CD4-positive, alpha-beta T cell (primary cell): ENCODE data around the gene C7orf33. TPM values are rescaled to one million over a fixed set of nuclear protein-coding genes. Genes with fewer than 3 reads are reported as not detected.

Experiments used
- ATAC-seq: fragments of 200-7000 bp; cut with Tn5 transposase; one replicate; pipeline ENCODE4 v1.10.0; 2022; ENCODE audit warnings: mild to moderate bottlenecking; ENCODE audit not compliant: poor library complexity
- CTCF ChIA-PET: fragments of 350-600 bp; sonication (Branson Sonifier 250); formaldehyde crosslinking; loops from one replicate; lab custom pipeline; 2021; ENCODE audit warnings: antibody characterized with exemption, inconsistent platforms; lab: Charles Lee
- POLR2A ChIA-PET: fragments of 350-600 bp; sonication (Branson Sonifier 250); formaldehyde crosslinking; loops from one replicate; lab custom pipeline; 2021; ENCODE audit warnings: antibody characterized with exemption, inconsistent platforms; lab: Charles Lee
- DNase-seq, 14 experiments: peaks; one replicate each; pipeline ENCODE4 v3.0.0-alpha.2; 2013 to 2020; ENCODE audit warnings: mixed read lengths in 2 of 14
- H3K27ac ChIP-seq, 2 donors: one replicate each; pipeline versions ENCODE4 v1.5.1 to v1.7.0; 2013; ENCODE audit warnings: low read length in 2 of 2, low read depth in 1 of 2, mild to moderate bottlenecking in 1 of 2
- H3K27me3 ChIP-seq, 2 experiments: 1 replicate in 1 of 2; 2 replicates in 1 of 2; pipeline versions ENCODE4 v1.6.1 to v1.7.0; 2013; ENCODE audit warnings: low read length in 2 of 2, control low read depth in 1 of 2, mild to moderate bottlenecking in 1 of 2, moderate library complexity in 1 of 2; ENCODE audit not compliant: insufficient read depth in 2 of 2, control insufficient read depth in 1 of 2
- H3K36me3 ChIP-seq: one replicate; pipeline ENCODE4 v1.6.1; 2013; ENCODE audit warnings: low read length, control low read depth; ENCODE audit not compliant: insufficient read depth
- H3K4me1 ChIP-seq: one replicate; pipeline ENCODE4 v1.6.1; 2013; ENCODE audit warnings: low read length, control low read depth; ENCODE audit not compliant: insufficient read depth
- H3K4me3 ChIP-seq: one replicate; pipeline ENCODE4 v1.5.1; 2013; ENCODE audit warnings: mild to moderate bottlenecking, low read length, moderate library complexity
- H3K9me3 ChIP-seq, 2 experiments: 1 replicate in 1 of 2; 2 replicates in 1 of 2; pipeline versions ENCODE4 v1.6.1 to v1.7.0; 2013; ENCODE audit warnings: low read length in 2 of 2, mild to moderate bottlenecking in 2 of 2, control low read depth in 1 of 2, moderate library complexity in 1 of 2; ENCODE audit not compliant: control insufficient read depth in 1 of 2, insufficient read depth in 1 of 2
- H3K27ac Mint-ChIP-seq: one replicate; pipeline ENCODE4 v1.8.0; 2020; ENCODE audit warnings: mixed read lengths
- H3K27me3 Mint-ChIP-seq: one replicate; pipeline ENCODE4 v1.8.0; 2021; ENCODE audit warnings: mixed read lengths
- H3K36me3 Mint-ChIP-seq: one replicate; pipeline ENCODE4 v1.8.0; 2021; ENCODE audit warnings: low read depth, mixed read lengths
- H3K4me1 Mint-ChIP-seq: one replicate; pipeline ENCODE4 v1.8.0; 2021; ENCODE audit warnings: low read depth, mixed read lengths
- H3K4me3 Mint-ChIP-seq: one replicate; pipeline ENCODE4 v1.8.0; 2020; ENCODE audit warnings: mild to moderate bottlenecking, mixed read lengths
- H3K9me3 Mint-ChIP-seq: one replicate; pipeline ENCODE4 v1.8.0; 2020; ENCODE audit warnings: mixed read lengths
- intact Hi-C, 2 experiments: fragments of 100-400 bp; cut with DNase I in 1 of 2; cut with micrococcal nuclease in 1 of 2; formaldehyde crosslinking; loops; one replicate each; pipeline versions ENCODE4 v1.15.1 to v1.9.0; 2023 to 2025; cut with DNase I, micrococcal nuclease
- total RNA-seq, 174 experiments: library from RNA in 2 of 174; stranded (reverse) in 2 of 174; gene quantifications; one replicate each; pipeline ENCODE4 v1.2.3 and lab custom pipeline; 2021 to 2026
- TF ChIP-seq, protein P1 (sequence below): fragments of 200-600 bp; IDR thresholded peaks from one replicate; pipeline ENCODE4 v1.8.0; 2022; ENCODE audit warnings: antibody characterized with exemption, mild to moderate bottlenecking

Gene C7orf33
- total RNA-seq, 2 experiments from 2014 or later, result not detected

DNA sequence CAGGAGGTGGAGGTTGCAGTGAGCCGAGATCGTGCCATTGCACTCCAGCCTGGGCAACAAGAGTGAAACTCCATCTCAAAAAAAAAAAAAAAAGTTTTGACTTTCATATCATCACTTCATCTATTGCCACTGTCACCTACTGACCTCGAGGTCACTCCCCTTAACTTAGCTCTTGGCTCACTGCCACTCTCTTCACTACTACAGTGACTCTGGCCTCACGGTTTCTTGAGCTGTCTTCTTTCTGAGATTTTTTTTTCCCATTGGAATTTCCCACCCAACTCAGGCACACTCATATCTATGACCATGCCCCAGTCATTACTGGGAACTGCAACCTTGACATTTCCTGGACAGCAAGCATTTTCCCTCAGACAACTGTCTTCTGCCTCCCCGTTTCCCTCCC, 42.6 kb upstream of the C7orf33 start:
- no peaks in the 10 kb centered on the region for H3K27me3 Mint-ChIP-seq

DNA sequence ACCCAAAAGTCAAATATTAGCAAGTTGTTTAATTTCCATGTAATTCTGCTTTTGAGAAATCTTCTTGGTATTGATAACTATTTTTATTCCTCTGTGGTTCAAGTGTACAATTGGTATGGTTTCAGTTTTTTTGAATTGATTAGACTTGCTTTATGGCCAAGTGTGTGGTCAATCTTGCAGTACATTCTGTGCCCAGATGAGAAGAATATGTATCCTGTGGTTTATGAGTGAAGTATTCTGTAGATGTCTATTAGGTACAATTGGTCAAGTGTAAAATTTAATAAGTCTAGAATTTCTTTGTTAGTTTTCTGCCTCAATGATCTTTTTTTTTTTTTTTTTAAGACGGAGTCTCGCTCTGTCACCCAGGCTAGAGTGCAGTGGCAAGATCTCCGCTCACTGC, 36.6 kb upstream of the C7orf33 start:
- Mint-ChIP-seq H3K36me3 (no peaks in the 10 kb centered on the region), H3K27me3 (peaks cover 14% of the 10 kb centered on the region), H3K9me3 (peaks cover 12% of the 10 kb centered on the region), H3K4me3 (no peak overlapping the region), H3K4me1 (peaks cover 11% of the 10 kb centered on the region), H3K27ac (no peak overlapping the region)
- TF ChIP-seq, protein P1, sequence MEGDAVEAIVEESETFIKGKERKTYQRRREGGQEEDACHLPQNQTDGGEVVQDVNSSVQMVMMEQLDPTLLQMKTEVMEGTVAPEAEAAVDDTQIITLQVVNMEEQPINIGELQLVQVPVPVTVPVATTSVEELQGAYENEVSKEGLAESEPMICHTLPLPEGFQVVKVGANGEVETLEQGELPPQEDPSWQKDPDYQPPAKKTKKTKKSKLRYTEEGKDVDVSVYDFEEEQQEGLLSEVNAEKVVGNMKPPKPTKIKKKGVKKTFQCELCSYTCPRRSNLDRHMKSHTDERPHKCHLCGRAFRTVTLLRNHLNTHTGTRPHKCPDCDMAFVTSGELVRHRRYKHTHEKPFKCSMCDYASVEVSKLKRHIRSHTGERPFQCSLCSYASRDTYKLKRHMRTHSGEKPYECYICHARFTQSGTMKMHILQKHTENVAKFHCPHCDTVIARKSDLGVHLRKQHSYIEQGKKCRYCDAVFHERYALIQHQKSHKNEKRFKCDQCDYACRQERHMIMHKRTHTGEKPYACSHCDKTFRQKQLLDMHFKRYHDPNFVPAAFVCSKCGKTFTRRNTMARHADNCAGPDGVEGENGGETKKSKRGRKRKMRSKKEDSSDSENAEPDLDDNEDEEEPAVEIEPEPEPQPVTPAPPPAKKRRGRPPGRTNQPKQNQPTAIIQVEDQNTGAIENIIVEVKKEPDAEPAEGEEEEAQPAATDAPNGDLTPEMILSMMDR, result no peak
- H3K36me3 ChIP-seq, result no peaks in the 10 kb centered on the region
- ATAC-seq, result no peak
- no peak overlapping the region for H3K27ac ChIP-seq
- H3K4me1 ChIP-seq, result peaks cover 7% of the 10 kb centered on the region
- H3K27me3 ChIP-seq, result no peaks in the 10 kb centered on the region
- H3K4me3 ChIP-seq, result no peak overlapping the region
- ChIA-PET POLR2A (no interaction called here), CTCF (interaction anchor here (0.5 kb wide), 1 partner anchor 24 kb away, joined by 4 read pairs; no protein-coding TSS in a partner anchor)
- no peak for DNase-seq
- H3K9me3 ChIP-seq, result no peaks in the 10 kb centered on the region
- intact Hi-C loops, result no loop called here

More for the DNA sequence above, 42.6 kb upstream of the C7orf33 start:
- intact Hi-C loops, result no loop called here
- ChIA-PET CTCF (no interaction called here), POLR2A (no interaction called here)
- TF ChIP-seq, protein P1, result no peak
- Mint-ChIP-seq H3K4me3 (no peak overlapping the region), H3K9me3 (peaks cover 13% of the 10 kb centered on the region), H3K27ac (no peak overlapping the region), H3K4me1 (no peaks in the 10 kb centered on the region), H3K36me3 (no peaks in the 10 kb centered on the region)
- no peaks in the 10 kb centered on the region for H3K27me3 ChIP-seq
- no peaks in the 10 kb centered on the region for H3K9me3 ChIP-seq
- H3K27ac ChIP-seq, result no peak overlapping the region
- H3K36me3 ChIP-seq, result no peaks in the 10 kb centered on the region
- no peak overlapping the region for H3K4me3 ChIP-seq
- H3K4me1 ChIP-seq, result no peaks in the 10 kb centered on the region
- DNase-seq (no peak), ATAC-seq (no peak)

DNA sequence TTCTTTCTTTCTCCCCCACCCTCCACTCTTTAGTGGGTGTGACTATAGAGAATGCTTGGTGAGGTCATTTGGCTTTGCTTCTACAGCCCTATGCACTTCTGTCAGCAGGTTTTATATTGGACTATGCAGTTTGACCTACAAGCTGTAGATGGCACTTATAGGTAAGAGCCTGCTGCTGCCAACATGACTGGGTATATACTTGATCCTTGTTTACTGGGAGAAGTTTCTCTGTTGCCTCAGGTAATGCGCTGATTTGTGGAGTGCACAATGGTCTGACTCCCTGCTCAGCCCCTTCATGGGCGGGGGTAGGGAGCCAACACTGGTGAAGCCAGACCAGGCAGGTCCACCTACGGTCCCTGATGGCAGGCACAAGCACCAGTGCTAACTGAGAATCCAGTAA, 33.7 kb upstream of the C7orf33 start:
- DNase-seq (no peak), ATAC-seq (no peak)
- no peak overlapping the region for H3K27ac Mint-ChIP-seq
- H3K36me3 Mint-ChIP-seq, result no peaks in the 10 kb centered on the region
- H3K4me1 Mint-ChIP-seq, result peaks cover 11% of the 10 kb centered on the region
- H3K27me3 ChIP-seq, result no peaks in the 10 kb centered on the region
- H3K9me3 Mint-ChIP-seq, result no peaks in the 10 kb centered on the region
- H3K4me1 ChIP-seq, result peaks cover 7% of the 10 kb centered on the region
- POLR2A ChIA-PET, result interaction anchor here (1.0 kb wide), 1 partner anchor 34 kb away, joined by 3 read pairs; no protein-coding TSS in a partner anchor
- H3K36me3 ChIP-seq, result no peaks in the 10 kb centered on the region
- H3K4me3 Mint-ChIP-seq, result no peak overlapping the region
- H3K27ac ChIP-seq, result no peak overlapping the region
- H3K27me3 Mint-ChIP-seq, result peaks cover 32% of the 10 kb centered on the region
- CTCF ChIA-PET, result no interaction called here
- no peak overlapping the region for H3K4me3 ChIP-seq
- TF ChIP-seq, protein P1, result no peak
- intact Hi-C loops, result no loop called here
- no peaks in the 10 kb centered on the region for H3K9me3 ChIP-seq
